Astrocyte of the spinal cord (primary cell): ENCODE data around the gene MMP28.

ENCODE experiments used
- DNase-seq: peaks from one replicate; pipeline ENCODE4 v3.0.0; 2011; ENCODE audit warnings: low read depth, low spot score
- H3K4me3 ChIP-seq: 2 replicates; pipeline ENCODE4 v1.5.1; 2011; ENCODE audit warnings: low read depth, mild to moderate bottlenecking, low read length, moderate library complexity
- in situ Hi-C: cut with HindIII; loops from 2 replicates; pipeline ENCODE4 v1.10.0; 2017; ENCODE audit warnings: low sequenced_read_pairs
- TF ChIP-seq, protein P1 (sequence below): IDR thresholded peaks from 2 replicates; pipeline ENCODE4 v1.5.1; 2012; ENCODE audit warnings: low read depth, mild to moderate bottlenecking, low read length, inconsistent platforms

The MMP28 gene, protein sequence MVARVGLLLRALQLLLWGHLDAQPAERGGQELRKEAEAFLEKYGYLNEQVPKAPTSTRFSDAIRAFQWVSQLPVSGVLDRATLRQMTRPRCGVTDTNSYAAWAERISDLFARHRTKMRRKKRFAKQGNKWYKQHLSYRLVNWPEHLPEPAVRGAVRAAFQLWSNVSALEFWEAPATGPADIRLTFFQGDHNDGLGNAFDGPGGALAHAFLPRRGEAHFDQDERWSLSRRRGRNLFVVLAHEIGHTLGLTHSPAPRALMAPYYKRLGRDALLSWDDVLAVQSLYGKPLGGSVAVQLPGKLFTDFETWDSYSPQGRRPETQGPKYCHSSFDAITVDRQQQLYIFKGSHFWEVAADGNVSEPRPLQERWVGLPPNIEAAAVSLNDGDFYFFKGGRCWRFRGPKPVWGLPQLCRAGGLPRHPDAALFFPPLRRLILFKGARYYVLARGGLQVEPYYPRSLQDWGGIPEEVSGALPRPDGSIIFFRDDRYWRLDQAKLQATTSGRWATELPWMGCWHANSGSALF

DNA sequence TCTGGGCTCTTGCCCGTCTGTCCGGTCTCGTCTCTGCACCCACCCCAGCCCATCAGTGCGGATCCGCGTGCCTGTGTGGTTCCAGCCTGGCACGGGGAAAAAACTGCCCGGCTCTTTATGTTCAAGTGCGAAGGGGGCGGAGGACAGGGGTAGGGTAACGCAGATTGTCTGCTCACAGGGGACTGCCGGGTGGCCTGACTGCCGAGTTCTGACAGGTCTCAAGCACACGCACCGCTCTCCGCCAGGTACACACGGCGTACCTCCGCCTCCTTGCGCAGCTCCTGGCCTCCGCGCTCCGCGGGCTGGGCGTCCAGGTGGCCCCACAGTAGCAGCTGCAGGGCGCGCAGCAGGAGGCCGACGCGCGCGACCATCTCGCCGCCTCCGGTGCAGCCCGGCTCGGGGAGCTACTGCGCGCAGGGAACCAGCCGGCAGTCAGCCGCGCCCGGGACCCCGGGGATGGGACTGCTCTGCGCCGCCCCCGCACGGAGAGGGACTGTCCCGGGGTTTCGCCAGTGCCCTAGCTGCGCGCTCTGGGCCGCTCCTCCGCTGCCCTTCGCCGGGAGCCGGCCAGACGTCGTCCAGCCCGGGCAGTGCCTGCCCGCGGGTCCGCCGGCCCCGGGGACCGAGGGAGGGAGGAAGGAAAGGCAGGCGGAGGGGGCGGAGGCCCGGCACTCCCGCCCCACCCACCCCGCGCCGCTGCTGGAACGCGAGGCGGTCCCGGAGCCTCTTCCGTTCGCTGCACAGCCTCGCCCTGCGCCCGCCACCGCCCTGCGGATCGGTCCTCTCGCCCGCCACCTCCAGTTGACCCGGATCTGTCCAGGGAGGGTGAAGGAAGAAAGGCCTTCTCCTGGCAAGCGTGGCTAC lies at the start of gene MMP28:
Gene MMP28, minus strand, starts transcription at position 635 of the 864 bp plus-strand sequence. Its CDS starts 264 bp downstream, at position 371.
- peak within 1 kb of the TSS; percentile 27 for H3K4me3 ChIP-seq
- TF ChIP-seq, protein P1, sequence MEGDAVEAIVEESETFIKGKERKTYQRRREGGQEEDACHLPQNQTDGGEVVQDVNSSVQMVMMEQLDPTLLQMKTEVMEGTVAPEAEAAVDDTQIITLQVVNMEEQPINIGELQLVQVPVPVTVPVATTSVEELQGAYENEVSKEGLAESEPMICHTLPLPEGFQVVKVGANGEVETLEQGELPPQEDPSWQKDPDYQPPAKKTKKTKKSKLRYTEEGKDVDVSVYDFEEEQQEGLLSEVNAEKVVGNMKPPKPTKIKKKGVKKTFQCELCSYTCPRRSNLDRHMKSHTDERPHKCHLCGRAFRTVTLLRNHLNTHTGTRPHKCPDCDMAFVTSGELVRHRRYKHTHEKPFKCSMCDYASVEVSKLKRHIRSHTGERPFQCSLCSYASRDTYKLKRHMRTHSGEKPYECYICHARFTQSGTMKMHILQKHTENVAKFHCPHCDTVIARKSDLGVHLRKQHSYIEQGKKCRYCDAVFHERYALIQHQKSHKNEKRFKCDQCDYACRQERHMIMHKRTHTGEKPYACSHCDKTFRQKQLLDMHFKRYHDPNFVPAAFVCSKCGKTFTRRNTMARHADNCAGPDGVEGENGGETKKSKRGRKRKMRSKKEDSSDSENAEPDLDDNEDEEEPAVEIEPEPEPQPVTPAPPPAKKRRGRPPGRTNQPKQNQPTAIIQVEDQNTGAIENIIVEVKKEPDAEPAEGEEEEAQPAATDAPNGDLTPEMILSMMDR = no peak
- no peak for DNase-seq
- in situ Hi-C loops = no loop called here

DNA sequence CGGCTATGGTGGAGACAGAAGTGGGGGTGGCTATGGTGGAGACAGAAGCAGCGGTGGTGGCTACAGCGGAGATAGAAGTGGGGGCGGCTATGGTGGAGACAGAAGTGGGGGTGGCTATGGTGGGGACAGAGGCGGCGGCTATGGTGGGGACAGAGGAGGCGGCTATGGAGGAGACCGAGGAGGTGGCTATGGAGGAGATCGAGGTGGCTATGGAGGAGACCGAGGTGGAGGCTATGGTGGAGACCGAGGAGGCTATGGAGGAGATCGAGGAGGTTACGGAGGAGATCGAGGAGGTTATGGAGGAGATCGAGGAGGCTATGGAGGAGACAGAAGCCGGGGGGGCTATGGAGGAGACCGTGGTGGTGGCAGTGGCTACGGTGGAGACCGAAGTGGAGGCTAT lies 49.1 kb upstream of the MMP28 start:
- DNase-seq = no peak
- no peak overlapping the region for H3K4me3 ChIP-seq
- TF ChIP-seq, protein P1 = no peak
- in situ Hi-C loops = no loop called here

DNA sequence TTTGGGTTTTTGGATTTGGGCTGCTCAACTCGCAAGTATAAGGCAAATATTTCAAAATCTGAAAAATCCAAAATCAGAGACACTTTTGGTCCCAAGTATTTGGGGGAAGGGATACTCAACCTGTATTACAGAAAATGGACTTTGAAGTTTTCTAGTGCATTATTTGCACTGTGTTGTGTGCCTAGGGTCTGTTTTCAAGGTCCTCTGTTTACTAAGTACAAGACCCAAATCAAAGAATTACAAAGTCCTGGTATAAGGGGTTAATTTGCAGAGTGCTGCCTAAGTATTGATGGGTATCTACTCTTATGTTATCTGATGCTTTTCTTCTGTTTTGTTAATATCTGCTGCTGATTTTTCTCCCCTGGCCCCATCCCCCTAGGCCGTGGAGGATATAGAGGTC lies 48.3 kb upstream of the MMP28 start:
- TF ChIP-seq, protein P1 = no peak
- H3K4me3 ChIP-seq = no peak overlapping the region
- in situ Hi-C loops = no loop called here
- DNase-seq = no peak

DNA sequence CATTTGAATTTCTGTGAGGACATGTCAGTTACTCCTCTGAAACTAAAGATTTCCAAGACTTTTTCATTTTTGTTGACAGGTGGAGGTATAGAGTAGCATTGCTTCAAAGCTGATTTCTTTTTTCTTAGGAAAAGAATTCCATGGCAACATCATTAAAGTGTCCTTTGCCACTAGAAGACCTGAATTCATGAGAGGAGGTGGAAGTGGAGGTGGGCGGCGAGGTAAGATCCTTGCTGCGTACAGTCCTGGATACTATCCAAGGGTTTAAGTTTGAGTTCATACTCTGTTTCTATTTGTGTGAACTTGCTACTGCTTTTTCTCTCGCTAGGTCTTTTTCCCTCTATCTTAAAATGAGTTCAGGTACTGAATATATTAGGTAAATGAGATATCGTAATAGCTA lies 46.8 kb upstream of the MMP28 start:
- in situ Hi-C loops = no loop called here
- TF ChIP-seq, protein P1 = no peak
- no peak overlapping the region for H3K4me3 ChIP-seq
- no peak for DNase-seq

DNA sequence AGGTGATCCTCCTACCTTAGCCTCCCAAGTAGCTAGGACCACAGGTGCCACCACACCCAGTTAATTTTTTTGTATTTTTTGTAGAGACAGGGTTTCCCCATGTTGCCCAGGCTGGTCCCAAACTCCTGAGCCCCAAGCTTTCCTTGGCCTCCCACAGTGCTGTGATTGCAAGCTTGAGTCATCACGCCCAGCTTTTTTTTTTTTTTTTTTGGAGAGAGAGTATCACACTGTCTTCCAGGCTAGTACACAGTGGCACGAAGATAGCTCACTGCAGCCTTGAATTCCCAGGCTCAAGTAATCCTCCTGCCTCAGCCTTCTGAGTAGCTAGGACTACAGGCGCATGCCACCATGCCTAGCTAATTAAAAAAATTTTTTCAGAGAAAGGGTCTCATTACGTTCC lies 46.1 kb upstream of the MMP28 start:
- peak; percentile 25 for DNase-seq

DNA sequence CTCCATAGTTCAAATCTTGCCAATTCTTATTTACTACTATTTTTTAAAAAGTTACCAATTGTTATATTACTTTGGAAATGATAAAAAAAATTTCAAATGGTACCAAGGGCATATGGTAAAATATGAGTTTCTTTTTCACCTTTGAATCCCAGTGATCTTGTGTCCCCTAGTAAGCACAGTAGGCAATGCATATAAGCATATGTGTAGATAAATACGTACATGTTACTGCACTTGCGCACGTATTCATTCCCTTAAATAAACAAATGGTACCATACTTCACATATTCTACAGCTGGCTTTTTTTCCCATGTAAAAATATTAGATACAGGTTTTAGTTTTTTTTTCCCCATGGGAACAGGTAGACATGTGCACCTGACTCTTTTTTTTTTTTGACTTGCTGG lies 45.7 kb upstream of the MMP28 start:
- H3K4me3 ChIP-seq = no peak overlapping the region
- DNase-seq = no peak
- TF ChIP-seq, protein P1 = no peak
- in situ Hi-C loops = no loop called here

More for the DNA sequence above, 46.1 kb upstream of the MMP28 start:
- TF ChIP-seq, protein P1 = no peak
- in situ Hi-C loops = no loop called here
- no peak overlapping the region for H3K4me3 ChIP-seq
